Lung (tissue), 12 donors: ENCODE measurements around the gene PITHD1. TPM values are rescaled to one million over a fixed set of nuclear protein-coding genes. Genes with fewer than 3 reads are reported as not detected.

Experiments used
- ATAC-seq: fragments of 200-7000 bp; cut with Tn5 transposase; one replicate; pipeline ENCODE4 v1.9.1; 2020; ENCODE audit warnings: moderate number of reproducible peaks; ENCODE audit not compliant: insufficient read depth, low FRiP score
- DNase-seq, 3 donors: peaks; one replicate each; pipeline ENCODE4 v3.0.0-alpha.2; 2013 to 2017
- H3K27ac ChIP-seq, 2 donors: one replicate each; pipeline ENCODE4 v1.5.1; 2013; ENCODE audit warnings: mild to moderate bottlenecking in 2 of 2, moderate library complexity in 2 of 2, control low read depth in 1 of 2, inconsistent platforms in 1 of 2, low read depth in 1 of 2, low read length in 1 of 2
- H3K27me3 ChIP-seq, 3 donors: one replicate each; pipeline ENCODE4 v1.5.1; 2013; ENCODE audit warnings: low read length in 2 of 3; ENCODE audit not compliant: control insufficient read depth in 3 of 3, insufficient read depth in 3 of 3
- H3K36me3 ChIP-seq, 4 donors: one replicate each; pipeline ENCODE4 v1.5.1; 2013; ENCODE audit warnings: low read length in 4 of 4, mild to moderate bottlenecking in 1 of 4, moderate library complexity in 1 of 4; ENCODE audit not compliant: control insufficient read depth in 4 of 4, insufficient read depth in 4 of 4
- H3K4me1 ChIP-seq, 5 donors: one replicate each; pipeline ENCODE4 v1.5.1; 2013; ENCODE audit warnings: low read length in 5 of 5, mild to moderate bottlenecking in 2 of 5, moderate library complexity in 1 of 5; ENCODE audit not compliant: control insufficient read depth in 5 of 5, insufficient read depth in 5 of 5
- H3K4me3 ChIP-seq: one replicate; pipeline ENCODE4 v1.5.1; 2013; ENCODE audit warnings: mild to moderate bottlenecking, control low read depth, moderate library complexity
- H3K9ac ChIP-seq, 2 donors: one replicate each; pipeline ENCODE4 v1.5.1; 2013; ENCODE audit warnings: low read length in 2 of 2, control low read depth in 1 of 2; ENCODE audit not compliant: insufficient read depth in 1 of 2
- H3K9me3 ChIP-seq, 4 donors: one replicate each; pipeline ENCODE4 v1.5.1; 2013; ENCODE audit warnings: low read length in 3 of 4, mild to moderate bottlenecking in 1 of 4, moderate library complexity in 1 of 4; ENCODE audit not compliant: control insufficient read depth in 4 of 4, insufficient read depth in 3 of 4
- CTCF ChIP-seq: IDR thresholded peaks from 2 replicates; pipeline ENCODE4 v1.5.1; 2012; ENCODE audit warnings: mild to moderate bottlenecking; ENCODE audit errors: control extremely low read depth, extremely low read depth
- WGBS, 2 donors: extraction: QIAGEN DNeasy Blood & Tissue Kit; methylation state at CpG; one replicate each; pipeline ENCODE4 v1.1.7; 2013; 5-methylcytosine and 5-hydroxymethylcytosine counted together
- polyA plus RNA-seq, 2 donors: library from polyadenylated mRNA; stranded (reverse); fragments of 200-250 nt; gene quantifications; one replicate each; pipeline ENCODE4 v1.2.1, GENCODE V29; 2013
- total RNA-seq, 2 donors: library from RNA; depleted of rRNA in 1 of 2; stranded (reverse); fragments of >200 nt in 1 of 2; gene quantifications; one replicate each; pipeline ENCODE4 v1.2.1, GENCODE V29; 2014 to 2021
- donor health status: control.
- donor health status: control.
- donor health status: Bipolar disorder and iron deficiency.
- donor health status: healthy.
- donor health status: DM: yes; HTN: yes; CAD: no.

The PITHD1 gene
- total and polyA plus RNA-seq, 4 donors, result 39.2 to 55.7 (median 47.4) TPM

GRCh38 chr1:23798662-23799142, 20.5 kb downstream of the PITHD1 start:
- 82 to 88% methylated on average over 12 of the region's 12 CpGs for WGBS, 2 donors
- peaks cover 0 to 34% (median 3%) of the 10 kb centered on the region in 4 donors for H3K36me3 ChIP-seq
- no peaks in the 10 kb centered on the region for H3K9me3 ChIP-seq
- no peaks in the 10 kb centered on the region for H3K27me3 ChIP-seq
- peaks cover 0 to 32% (median 14%) of the 10 kb centered on the region in 5 donors for H3K4me1 ChIP-seq
- no peak overlapping the region for H3K4me3 ChIP-seq
- DNase-seq (no peak), ATAC-seq (no peak)
- H3K9ac ChIP-seq, result no peak overlapping the region
- H3K27ac ChIP-seq, result peak overlapping the region in 1 of 2 donors; percentile 97
- TF ChIP-seq CTCF, result no peak

GRCh38 chr1:23799255-23799569, 21.0 kb downstream of the PITHD1 start:
- H3K27ac ChIP-seq, result peak overlapping the region; percentile 62 to 97

GRCh38 chr1:23799570-23800399, 21.6 kb downstream of the PITHD1 start:
- TF ChIP-seq CTCF, result no peak
- Histone ChIP-seq H3K36me3 (peaks cover 0 to 32% (median 3%) of the 10 kb centered on the region in 4 donors), H3K27me3 (no peaks in the 10 kb centered on the region), H3K4me1 (peaks cover 0 to 32% (median 14%) of the 10 kb centered on the region in 5 donors), H3K9ac (peak overlapping the region; percentile 50 to 55), H3K9me3 (no peaks in the 10 kb centered on the region), H3K27ac (peak overlapping the region; percentile 62 to 97), H3K4me3 (peak overlapping the region; percentile 82)
- DNase-seq, result peak; percentile 40 to 53 (median 50)
- WGBS, 2 donors, result 1 to 2% methylated on average over 48 of the region's 48 CpGs
- peak; percentile 49 for ATAC-seq

More at GRCh38 chr1:23799255-23799569, 21.0 kb downstream of the PITHD1 start:
- Histone ChIP-seq H3K4me1 (peaks cover 0 to 32% (median 14%) of the 10 kb centered on the region in 5 donors), H3K9me3 (no peaks in the 10 kb centered on the region), H3K4me3 (no peak overlapping the region), H3K9ac (no peak overlapping the region), H3K27me3 (no peaks in the 10 kb centered on the region), H3K36me3 (peaks cover 0 to 35% (median 3%) of the 10 kb centered on the region in 4 donors)
- DNase-seq, result no peak
- no peak for TF ChIP-seq CTCF
- ATAC-seq, result no peak
- WGBS, 2 donors, result 55 to 61% methylated on average over 7 of the region's 7 CpGs
